HUES64 (cell line): ENCODE results near the gene DPM2.
A peak's percentile ranks its signal among the peaks of the same experiment; 100 is the strongest.

Experiments used
- H3K27ac ChIP-seq: 2 replicates; pipeline ENCODE4 v1.7.0; 2013; ENCODE audit warnings: low read depth, low read length, inconsistent platforms
- H3K27me3 ChIP-seq: 2 replicates; pipeline ENCODE4 v1.6.1; 2013; ENCODE audit warnings: mild to moderate bottlenecking, low read length; ENCODE audit not compliant: insufficient read depth
- H3K36me3 ChIP-seq: 2 replicates; pipeline ENCODE4 v1.6.1; 2013; ENCODE audit warnings: mild to moderate bottlenecking, low read length; ENCODE audit not compliant: insufficient read depth
- H3K4me1 ChIP-seq: 2 replicates; pipeline ENCODE4 v1.6.1; 2013; ENCODE audit warnings: mild to moderate bottlenecking, low read length, moderate library complexity; ENCODE audit not compliant: insufficient read depth
- H3K4me3 ChIP-seq: 2 replicates; pipeline ENCODE4 v1.5.1; 2013; ENCODE audit warnings: mild to moderate bottlenecking, low read length, moderate library complexity
- H3K9ac ChIP-seq: 2 replicates; pipeline ENCODE4 v1.6.1; 2013; ENCODE audit warnings: mild to moderate bottlenecking, low read depth, low read length
- H3K9me3 ChIP-seq: 2 replicates; pipeline ENCODE4 v1.6.1; 2013; ENCODE audit warnings: low read depth, low read length; ENCODE audit not compliant: insufficient read depth
- WGBS: fragments of 150-250, 120-280 bp; methylation state at CpG from one replicate; pipeline ENCODE4 v1.1.7; 2013; ENCODE audit warnings: missing lambda C conversion rate; 5-methylcytosine and 5-hydroxymethylcytosine counted together

The DPM2 gene

GRCh38 chr9:127923046-127923445, 14.6 kb downstream of the DPM2 start:
- no peak overlapping the region for H3K27ac ChIP-seq
- peaks cover 23% of the 10 kb centered on the region for H3K27me3 ChIP-seq
- no peaks in the 10 kb centered on the region for H3K9me3 ChIP-seq
- H3K9ac ChIP-seq: no peak overlapping the region
- WGBS: 48% methylated on average over 6 of the region's 6 CpGs
- H3K36me3 ChIP-seq: no peaks in the 10 kb centered on the region
- no peak overlapping the region for H3K4me3 ChIP-seq
- H3K4me1 ChIP-seq: 0 out of 2 replicates have a peak, but pooled peaks cover under 1% of the 10 kb centered on the region

DNA sequence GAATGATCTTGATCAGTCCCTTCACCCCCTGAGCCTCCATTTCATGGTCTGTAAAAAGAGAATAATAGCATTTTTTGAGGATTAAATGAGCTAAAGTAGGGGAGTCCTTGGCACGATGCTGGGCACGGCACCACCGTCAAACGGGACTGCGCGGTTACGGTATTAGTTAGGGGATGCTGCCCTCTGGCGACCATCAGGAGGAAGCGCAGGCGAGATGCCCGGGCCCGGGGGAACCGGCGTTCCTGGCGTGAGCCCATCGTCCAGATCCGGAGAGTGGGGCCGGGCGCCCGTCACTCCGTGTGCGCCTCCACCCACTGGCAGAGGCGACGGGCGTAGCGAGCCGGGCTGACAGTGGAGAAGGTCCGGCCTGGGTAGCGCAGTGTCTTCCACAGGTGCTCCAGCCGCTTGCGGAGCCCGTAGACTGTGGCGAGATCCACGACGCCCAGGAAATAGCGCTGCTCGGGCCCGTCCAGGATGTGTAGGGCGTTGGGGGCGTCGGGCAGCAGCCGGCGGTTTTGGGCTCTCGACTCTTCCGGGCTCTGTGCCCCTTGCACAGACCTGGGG, 16.0 kb downstream of the DPM2 start:
- no peak overlapping the region for H3K4me3 ChIP-seq
- peaks cover 3% of the 10 kb centered on the region; the same call in 1 of the 2 replicates for H3K4me1 ChIP-seq
- WGBS: 16% methylated on average over 45 of the region's 45 CpGs
- H3K36me3 ChIP-seq: no peaks in the 10 kb centered on the region
- no peak overlapping the region for H3K9ac ChIP-seq
- H3K27ac ChIP-seq: no peak overlapping the region
- H3K27me3 ChIP-seq: peaks cover 16% of the 10 kb centered on the region
- no peaks in the 10 kb centered on the region for H3K9me3 ChIP-seq

GRCh38 chr9:127920794-127921193, 16.9 kb downstream of the DPM2 start:
- Histone ChIP-seq H3K27ac (no peak overlapping the region), H3K4me1 (peaks cover 7% of the 10 kb centered on the region; the same call in 1 of the 2 replicates), H3K4me3 (no peak overlapping the region), H3K27me3 (peaks cover 16% of the 10 kb centered on the region), H3K36me3 (no peaks in the 10 kb centered on the region), H3K9ac (no peak overlapping the region), H3K9me3 (no peaks in the 10 kb centered on the region)
- 91% methylated on average over 7 of the region's 7 CpGs for WGBS

- H3K4me3 ChIP-seq: no peak overlapping the region
- WGBS: 79% methylated on average over 7 of the region's 8 CpGs
- peaks cover 18% of the 10 kb centered on the region for H3K27me3 ChIP-seq
- H3K36me3 ChIP-seq: no peaks in the 10 kb centered on the region
- H3K4me1 ChIP-seq: peaks cover 7% of the 10 kb centered on the region; the same call in 1 of the 2 replicates
- H3K9ac ChIP-seq: no peak overlapping the region
- no peak overlapping the region for H3K27ac ChIP-seq
- no peaks in the 10 kb centered on the region for H3K9me3 ChIP-seq
Measured at GRCh38 chr9:127919253-127919815, 18.3 kb downstream of the DPM2 start.

GRCh38 chr9:127918183-127919107, 19.2 kb downstream of the DPM2 start:
- Histone ChIP-seq H3K9me3 (no peaks in the 10 kb centered on the region), H3K27ac (no peak overlapping the region), H3K4me3 (no peak overlapping the region), H3K27me3 (peaks cover 18% of the 10 kb centered on the region), H3K4me1 (peaks cover 7% of the 10 kb centered on the region; the same call in 1 of the 2 replicates), H3K36me3 (no peaks in the 10 kb centered on the region), H3K9ac (no peak overlapping the region)
- WGBS: 87% methylated on average over 8 of the region's 8 CpGs

DNA sequence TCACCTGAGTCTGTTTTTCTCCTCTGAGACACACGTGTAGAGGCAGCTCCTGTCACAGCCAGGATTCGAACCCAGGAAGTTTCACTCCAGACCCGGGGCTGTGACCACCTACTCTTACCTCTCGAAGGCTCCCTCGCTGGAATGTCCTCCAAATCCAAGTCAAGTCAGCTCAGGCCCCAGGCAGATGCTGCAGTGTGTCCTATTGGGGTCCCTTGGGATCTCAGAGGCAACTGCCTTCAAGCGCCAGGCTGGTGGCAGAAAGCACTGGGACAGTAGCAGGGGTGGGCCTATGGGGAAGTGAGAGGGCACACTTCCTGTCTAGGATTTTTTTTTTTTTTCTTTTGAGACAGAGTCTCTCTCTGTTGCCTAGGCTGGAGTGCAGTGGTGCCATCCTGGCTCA, 20.1 kb downstream of the DPM2 start:
- H3K4me1 ChIP-seq: peaks cover 7% of the 10 kb centered on the region; the same call in 1 of the 2 replicates
- H3K9ac ChIP-seq: no peak overlapping the region
- 84% methylated on average over 6 of the region's 6 CpGs for WGBS
- H3K27me3 ChIP-seq: peaks cover 18% of the 10 kb centered on the region
- H3K36me3 ChIP-seq: no peaks in the 10 kb centered on the region
- H3K9me3 ChIP-seq: no peaks in the 10 kb centered on the region
- H3K4me3 ChIP-seq: no peak overlapping the region
- H3K27ac ChIP-seq: no peak overlapping the region

DNA sequence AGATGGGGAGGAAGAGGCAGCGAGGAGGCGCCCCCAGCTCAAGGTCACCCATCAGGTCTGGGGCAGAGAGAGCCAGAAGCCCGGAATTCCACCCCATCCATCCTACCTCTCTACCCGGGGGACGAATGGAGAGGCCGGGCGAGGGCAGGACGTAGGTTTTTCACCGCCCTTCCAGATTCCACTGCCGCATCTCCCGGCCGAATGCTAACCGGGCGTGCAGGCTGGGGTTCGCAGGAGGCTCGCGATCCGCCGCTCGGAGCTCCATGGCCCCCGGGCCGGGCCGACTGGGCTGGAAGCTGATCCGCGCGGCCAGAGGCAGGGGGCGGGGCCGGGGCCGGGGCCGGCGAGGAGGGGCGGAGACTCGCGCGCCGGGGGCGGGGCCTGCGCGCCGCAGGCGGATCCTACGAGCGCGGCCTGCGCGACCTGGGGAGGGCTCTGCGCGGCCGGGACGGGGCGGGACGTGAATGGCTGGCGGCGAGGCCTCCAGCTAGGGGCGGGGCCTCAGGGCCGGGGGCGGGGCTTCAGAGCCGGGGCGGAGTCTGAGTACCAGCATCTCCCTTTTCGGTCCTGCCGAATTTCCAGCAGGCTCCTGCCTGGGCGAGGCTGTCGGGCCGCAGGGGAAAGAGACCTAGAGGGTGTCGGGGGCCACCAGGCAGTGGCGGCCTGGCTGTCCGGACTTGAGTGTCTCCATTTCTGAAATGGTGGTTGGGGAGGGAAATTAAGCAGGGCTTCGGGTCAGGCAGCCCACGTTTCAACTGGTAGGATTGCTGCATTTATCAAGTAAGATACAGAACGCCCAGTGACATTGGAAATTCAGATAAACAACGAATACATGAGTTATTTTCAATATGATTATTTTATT, 20.7 kb downstream of the DPM2 start, which contains the start of gene ST6GALNAC4:
Gene ST6GALNAC4 (minus strand): TSS at position 322 of the 862 bp plus-strand sequence. CDS start 622 bp downstream, outside the sequence.
- Histone ChIP-seq H3K4me3 (peak within 1 kb of the TSS; percentile 90), H3K9ac (peak within 1 kb of the TSS; percentile 64), H3K27me3 (peaks cover 18% of the 10 kb centered on the region), H3K9me3 (no peaks in the 10 kb centered on the region), H3K36me3 (no peaks in the 10 kb centered on the region), H3K27ac (no peak within 1 kb of the TSS), H3K4me1 (peaks cover 7% of the 10 kb centered on the region; the same call in 1 of the 2 replicates)
- WGBS: 4% methylated on average over 70 of the region's 71 CpGs

DNA sequence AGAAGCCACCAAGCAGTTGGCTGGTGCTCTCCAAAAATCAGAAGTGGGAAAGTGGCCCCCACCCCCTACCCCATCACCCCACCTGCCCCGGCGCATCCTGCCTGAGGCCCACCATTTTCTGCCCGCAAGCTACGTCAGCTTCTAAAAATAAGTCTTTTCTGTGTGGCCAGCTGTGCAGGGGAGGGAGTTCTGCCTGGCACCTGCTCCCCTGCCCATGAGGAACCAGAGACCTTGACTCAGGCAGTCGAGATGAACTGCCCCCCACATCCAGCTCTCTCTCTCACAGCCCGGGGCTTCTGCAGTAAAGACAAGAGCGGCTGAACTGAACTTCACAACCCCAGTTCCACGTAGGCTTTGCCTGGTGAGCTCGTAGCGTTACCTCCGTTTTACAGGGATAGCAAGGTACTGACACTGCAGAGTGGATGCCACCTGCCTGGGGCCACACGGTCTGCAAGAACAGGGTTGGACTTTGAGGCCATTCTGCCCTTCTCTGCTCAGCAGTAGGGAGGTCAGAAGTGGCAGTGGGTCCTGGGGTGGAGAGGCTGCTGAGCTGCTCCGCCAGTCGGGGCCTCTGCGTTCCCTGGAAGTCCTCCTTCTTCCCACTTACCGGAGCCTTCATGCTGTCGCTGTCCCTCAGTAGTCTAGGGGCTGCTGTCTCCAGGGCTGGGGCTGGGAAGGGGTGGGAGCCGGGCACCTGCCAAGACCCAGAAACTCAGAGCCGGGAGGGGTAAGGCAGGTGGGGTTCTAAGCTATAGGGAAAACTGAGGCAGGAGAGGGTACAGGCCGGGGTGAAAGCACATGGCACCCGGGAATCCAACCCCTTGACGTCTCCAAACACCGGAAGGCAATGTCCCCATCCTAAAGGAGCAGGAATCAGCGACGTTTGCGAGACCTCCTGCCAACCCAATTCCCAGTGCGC, 21.6 kb downstream of the DPM2 start:
- Histone ChIP-seq H3K27ac (no peak overlapping the region), H3K4me1 (peaks cover 7% of the 10 kb centered on the region; the same call in 1 of the 2 replicates), H3K36me3 (no peaks in the 10 kb centered on the region), H3K4me3 (peak overlapping the region; percentile 90), H3K27me3 (peaks cover 14% of the 10 kb centered on the region), H3K9ac (peak overlapping the region; percentile 64), H3K9me3 (no peaks in the 10 kb centered on the region)
- WGBS: 52% methylated on average over 27 of the region's 27 CpGs

DNA sequence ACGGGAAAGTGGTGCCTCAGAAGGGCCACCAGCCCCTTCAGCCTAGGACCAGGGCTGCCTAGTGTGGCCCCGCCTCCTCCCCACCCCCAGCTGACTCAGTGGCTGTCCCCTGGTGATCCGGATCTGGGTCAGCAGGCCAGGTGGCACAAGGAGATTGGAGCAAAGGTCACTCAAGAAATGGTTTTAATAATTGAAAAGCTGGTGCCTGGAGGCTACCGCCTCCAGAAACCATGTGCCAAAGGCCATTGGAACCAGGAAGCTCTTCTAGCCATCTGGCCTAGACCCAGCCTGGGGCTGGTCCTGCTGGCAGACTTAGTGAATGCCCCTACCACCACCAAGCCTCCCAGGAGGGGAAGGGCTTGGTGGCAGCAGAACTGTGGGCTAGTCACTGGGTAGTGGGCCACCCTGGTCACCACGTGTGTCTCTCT, 22.3 kb downstream of the DPM2 start:
- no peak overlapping the region for H3K27ac ChIP-seq
- 86% methylated on average over 5 of the region's 5 CpGs for WGBS
- H3K9me3 ChIP-seq: no peaks in the 10 kb centered on the region

GRCh38 chr9:127913682-127914081, 24.0 kb downstream of the DPM2 start:
- Histone ChIP-seq H3K9ac (no peak overlapping the region), H3K4me1 (peaks cover 7% of the 10 kb centered on the region; the same call in 1 of the 2 replicates), H3K36me3 (no peaks in the 10 kb centered on the region), H3K9me3 (no peaks in the 10 kb centered on the region), H3K4me3 (no peak overlapping the region), H3K27ac (no peak overlapping the region), H3K27me3 (peaks cover 12% of the 10 kb centered on the region)
- 95% methylated on average over 11 of the region's 11 CpGs for WGBS

More for the DNA sequence above, 22.3 kb downstream of the DPM2 start:
- no peaks in the 10 kb centered on the region for H3K36me3 ChIP-seq
- no peak overlapping the region for H3K4me3 ChIP-seq
- peaks cover 7% of the 10 kb centered on the region; the same call in 1 of the 2 replicates for H3K4me1 ChIP-seq
- H3K9ac ChIP-seq: no peak overlapping the region
- H3K27me3 ChIP-seq: peaks cover 12% of the 10 kb centered on the region
